NCI-H526 (cell line): ENCODE results near the gene FBXL13.
"Not testable (repeated sequence)": the region's sequence is repeated elsewhere in the genome, so short reads cannot be mapped to it uniquely, and the experiment has no call there.

Experiments
- DNase-seq, 2 experiments: peaks; one replicate each; lab custom pipeline; 2025; lab: John Stamatoyannopoulos, UW

The FBXL13 gene

DNA sequence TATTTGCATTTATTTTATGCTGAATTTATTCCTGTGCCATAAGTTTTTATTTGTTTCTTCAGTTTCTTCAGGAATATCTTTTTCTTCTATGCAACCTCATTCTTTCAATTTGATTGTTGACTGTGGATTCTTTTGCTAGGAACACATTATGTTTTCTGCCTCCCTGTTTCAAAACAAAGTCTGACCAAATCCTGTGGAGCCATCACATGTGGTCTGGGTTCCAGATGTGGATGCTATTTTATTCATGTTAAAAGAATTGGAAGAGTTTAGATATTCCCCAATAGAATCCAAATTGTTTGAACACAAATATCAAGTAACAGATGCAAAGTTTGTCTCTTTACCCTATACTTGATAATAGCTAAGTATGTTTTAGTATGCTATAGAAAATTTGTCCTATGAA lies 218.6 kb downstream of the FBXL13 start:
- DNase-seq: no peak

DNA sequence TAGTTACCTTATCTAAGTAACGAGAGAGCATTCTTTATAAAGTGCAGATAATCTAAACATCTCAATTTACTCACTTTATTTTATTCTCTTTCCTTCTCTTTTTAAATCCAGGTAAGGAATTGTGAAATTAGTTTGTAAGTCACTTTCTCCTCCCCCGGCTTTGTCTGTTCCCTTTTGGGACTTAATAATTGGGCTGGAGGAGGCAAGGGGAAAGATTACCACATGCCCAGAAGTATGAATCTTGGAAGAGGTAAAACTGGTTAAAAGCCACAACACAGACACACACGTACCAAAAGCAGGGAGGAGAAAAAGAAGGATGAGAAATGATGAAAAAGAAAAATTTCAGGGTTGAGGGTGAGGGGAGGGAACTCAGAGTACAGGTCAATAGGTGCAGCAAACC lies 225.1 kb downstream of the FBXL13 start:
- no peak for DNase-seq

DNA sequence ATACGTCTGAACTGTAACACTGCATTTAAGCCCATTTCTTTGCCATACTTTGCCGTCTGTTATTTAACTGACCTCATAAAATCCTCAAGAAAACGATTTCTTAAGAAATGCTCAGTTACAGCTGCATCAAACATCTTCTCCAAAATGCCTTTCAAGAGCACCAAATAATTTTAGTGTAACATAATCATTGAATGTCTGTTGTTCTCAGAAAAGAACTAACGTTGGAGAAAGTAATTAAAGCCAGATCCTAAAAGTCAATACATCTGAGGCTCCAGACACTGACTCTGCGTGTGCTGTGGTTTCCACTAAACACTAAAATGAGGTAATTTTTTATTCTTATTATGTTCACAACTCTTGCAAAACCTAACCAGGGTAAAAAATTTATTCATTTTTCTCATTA lies 225.5 kb downstream of the FBXL13 start:
- DNase-seq: no peak

DNA sequence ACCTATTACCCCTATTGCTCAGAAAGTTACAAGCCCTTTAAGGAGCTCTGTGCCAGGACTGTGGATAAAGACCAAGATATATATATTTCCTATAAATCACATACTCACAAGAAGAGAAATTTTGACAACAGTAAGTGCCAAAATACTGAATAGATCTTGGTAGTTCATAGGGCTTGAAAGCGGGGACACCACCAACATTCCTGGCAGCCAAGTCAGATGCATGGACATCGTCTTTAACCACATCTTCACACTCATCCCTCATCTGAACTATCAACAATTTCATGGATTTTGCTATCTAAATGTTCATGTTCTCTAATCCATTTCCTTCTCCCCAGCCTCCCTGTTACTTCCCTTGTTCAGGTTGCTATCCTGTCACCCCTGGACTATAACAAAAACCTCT lies 229.2 kb downstream of the FBXL13 start:
- DNase-seq: no peak

DNA sequence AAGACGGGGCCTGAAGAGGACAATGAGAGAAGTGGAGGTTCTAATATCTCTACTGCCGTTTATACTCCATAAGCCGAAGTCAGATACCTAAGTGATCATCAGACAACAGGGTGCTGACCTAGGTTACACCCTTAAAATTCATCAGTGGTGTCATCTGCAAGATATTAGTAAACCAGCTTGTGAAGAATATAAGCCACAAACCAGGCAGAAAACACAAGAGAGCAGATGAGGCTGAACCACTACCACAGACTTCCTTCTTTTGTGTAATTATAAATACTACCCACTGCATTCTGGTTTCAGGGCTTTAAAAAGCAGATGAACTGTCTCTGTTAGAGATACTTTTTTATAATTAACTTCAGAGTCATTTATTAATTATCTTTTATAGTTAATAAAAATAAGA lies 230.7 kb downstream of the FBXL13 start:
- DNase-seq: no peak

DNA sequence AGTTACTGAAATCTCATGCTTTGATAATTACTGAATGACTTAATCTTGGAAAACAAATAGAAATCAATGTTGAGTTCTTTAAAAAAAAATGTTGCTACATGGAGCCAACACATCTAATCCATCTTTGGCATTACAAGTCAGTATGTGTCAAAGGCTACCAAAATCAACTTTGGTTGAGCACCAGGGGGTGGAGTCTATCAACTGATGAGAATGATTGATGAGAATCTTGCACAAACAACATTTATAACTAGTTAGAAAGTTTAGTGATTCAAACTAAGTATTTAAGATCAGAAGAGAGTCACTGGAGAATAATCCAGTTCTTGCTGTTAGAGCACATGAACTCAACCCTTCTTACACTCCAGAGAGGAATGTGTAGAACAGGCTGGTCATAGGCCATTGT lies 232.3 kb downstream of the FBXL13 start:
- no peak for DNase-seq

- no peak for DNase-seq
Measured at GRCh38 chr7:102841290-102841689, 233.3 kb downstream of the FBXL13 start.

DNA sequence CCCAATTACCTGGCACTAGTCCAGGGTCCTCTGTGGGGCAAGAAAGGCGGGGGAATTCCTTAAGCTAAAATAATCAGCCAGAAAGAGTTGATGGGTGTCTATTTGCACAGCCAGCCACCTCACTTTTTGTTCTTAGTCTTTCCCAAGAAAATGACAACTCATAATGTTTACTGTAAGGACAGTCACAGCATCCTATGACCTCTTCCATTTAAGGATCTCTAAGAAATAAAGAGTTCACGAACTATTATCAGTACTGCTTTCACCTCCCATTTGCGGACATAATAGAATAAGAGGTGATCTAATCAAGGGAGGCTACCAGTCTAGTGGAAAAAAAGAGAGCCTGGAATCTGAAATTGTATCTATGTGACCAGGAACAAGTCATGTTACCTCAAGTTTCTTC lies 234.2 kb downstream of the FBXL13 start:
- DNase-seq: no peak

DNA sequence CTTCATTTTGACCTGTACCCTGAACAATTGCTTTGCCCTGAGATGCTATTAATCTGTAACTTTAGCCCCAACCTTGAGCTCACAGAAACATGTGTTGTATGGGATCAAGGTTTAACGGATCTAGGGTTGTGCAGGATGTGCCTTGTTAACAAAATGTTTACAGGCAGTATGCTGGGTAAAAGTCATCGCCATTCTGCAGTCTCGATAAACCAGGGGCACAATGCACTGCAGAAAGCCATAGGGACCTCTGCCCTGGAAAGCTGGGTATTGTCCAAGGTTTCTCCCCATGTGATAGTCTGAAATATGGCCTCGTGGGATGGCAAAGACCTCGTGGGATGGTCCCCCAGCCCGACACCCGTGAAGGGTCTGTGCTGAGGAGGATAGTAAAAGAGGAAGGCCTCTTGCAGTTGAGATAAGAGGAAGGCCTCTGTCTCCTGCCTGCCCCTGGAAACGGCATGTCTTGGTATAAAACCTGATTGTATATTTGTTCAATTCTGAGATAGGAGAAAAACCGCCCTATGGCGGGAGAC lies 236.0 kb downstream of the FBXL13 start:
- not testable (repeated sequence) for DNase-seq

- no peak for DNase-seq
Measured at GRCh38 chr7:102837802-102838201, 236.8 kb downstream of the FBXL13 start.

- no peak for DNase-seq
Measured at GRCh38 chr7:102836977-102837376, 237.6 kb downstream of the FBXL13 start.

DNA sequence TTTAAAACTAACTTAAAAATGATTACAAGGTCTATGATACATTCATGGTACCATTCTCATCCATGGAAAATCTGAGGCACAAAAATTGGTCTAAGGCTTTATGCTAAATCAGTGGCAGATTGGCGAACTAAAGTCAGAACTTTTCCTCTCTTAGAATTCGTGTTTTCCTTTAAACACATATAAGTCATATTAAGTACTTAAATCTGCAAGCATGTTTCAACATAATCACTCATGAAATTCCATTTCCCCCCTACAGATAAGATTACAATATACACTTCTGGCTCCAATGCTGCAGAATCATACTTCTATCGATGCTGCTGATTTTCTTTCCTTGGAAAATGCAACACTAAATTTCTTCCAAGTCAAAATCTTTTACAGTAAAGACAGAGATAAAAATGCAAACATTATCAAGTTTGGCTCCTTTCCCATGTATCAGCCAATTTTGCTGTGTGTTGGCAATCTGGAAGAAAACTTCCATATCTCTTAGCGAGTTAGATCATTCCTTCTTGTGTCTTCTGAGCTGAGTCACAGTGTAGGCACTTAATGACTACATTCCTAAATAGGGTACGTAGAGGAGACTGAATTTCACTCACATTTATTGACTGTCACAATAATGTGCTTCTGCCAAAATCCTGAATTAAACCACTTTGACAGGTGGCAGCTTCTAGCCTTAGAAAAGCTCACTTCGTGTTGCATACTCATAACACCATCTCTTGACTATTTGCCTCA lies 238.2 kb downstream of the FBXL13 start:
- DNase-seq: no peak

GRCh38 chr7:102834999-102835398 lies 239.6 kb downstream of the FBXL13 start:
- no peak for DNase-seq

- DNase-seq: no peak
Measured at GRCh38 chr7:102834466-102834865, 240.1 kb downstream of the FBXL13 start.

DNA sequence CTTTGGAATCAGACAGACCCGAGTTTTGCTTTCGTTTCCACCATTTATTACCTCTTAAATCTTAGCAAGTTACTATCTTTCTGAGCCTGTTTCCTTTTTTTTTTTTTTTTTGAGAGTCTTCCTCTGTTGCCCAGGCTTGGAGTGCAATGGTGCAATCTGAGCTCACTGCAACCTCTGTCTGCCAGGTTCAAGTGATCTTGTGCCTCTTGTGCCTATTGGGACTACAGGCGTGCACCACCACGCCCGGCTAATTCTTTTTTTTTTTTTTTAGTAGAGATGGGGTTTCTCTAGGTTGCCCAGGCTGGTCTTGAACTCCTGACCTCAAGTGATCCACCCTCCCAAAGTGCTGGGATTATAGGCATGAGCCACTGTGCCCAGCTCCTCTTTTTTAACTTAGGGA lies 241.3 kb downstream of the FBXL13 start:
- DNase-seq: no peak

GRCh38 chr7:102832674-102833073 lies 241.9 kb downstream of the FBXL13 start:
- DNase-seq: no peak

GRCh38 chr7:102830197-102830596 lies 244.4 kb downstream of the FBXL13 start:
- no peak for DNase-seq

DNA sequence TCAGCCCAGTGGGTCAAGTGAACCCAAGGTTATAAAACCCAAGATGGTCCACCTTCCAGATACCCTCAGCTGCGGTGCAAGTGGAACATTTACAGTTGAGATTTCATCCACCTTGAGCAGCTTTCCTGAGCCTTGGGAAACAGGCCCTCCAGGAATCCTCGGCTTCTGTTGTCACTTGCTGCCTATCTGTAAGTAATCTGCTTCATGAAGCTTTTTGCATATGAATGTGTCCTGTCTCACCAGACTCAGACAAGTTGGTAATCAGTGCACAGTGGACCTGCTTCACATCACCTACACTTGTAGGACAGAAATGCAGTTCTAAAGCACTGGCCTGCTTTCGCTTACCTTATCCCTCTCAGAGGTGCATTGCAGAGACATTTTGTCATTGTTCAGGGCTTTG lies 245.5 kb downstream of the FBXL13 start:
- no peak for DNase-seq

DNA sequence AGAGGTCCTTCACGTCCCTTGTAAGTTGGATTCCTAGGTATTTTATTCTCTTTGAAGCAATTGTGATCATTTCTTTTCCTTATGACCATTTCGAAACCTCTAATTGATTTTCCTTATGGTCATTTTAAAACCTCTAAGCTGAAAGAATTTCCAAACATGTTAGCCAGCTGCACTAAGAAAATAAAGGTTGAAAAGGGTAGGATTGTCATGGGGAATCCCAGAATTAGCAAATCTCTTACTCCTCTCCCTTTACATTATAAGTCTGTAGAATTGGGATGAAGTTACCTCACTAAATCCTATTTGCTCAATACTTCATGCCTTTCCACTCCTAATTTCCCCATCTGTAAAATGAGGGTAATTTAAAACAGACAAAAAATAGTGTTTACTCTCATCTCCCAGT lies 246.3 kb downstream of the FBXL13 start:
- DNase-seq: no peak

DNA sequence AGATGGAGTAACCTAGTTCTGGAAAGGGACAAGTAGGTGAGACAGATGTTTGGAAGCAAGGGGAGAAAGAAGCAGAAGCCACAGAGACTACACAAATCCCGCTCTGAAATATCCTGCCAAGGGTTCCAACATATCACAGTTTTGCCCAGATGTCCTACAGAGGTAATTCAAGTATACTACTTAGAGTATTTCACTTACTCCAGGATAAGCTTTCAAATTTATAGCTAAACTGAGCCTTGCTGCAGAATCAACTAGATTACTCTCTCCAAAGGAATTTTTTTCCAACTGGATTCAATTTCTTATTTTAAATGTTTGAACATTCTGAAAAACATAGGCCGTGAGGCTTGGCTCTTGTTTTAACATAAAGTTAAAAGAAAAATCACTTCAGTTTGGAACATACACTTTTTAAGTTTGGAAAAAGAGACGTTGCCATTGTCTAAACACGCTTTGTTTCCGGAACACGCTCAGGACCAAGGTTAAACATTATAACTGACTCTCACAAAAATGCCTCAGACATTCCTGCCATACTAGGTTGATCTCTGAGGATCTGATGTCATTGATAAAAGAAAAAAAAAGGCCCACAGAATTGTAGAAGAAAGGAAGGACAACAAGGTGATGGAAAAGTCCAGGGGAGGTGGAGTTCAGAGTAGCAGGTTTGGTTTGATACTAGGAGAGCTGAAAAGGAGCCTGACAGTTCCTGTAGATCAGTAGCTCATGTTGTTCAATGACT lies 251.0 kb downstream of the FBXL13 start:
- no peak for DNase-seq

DNA sequence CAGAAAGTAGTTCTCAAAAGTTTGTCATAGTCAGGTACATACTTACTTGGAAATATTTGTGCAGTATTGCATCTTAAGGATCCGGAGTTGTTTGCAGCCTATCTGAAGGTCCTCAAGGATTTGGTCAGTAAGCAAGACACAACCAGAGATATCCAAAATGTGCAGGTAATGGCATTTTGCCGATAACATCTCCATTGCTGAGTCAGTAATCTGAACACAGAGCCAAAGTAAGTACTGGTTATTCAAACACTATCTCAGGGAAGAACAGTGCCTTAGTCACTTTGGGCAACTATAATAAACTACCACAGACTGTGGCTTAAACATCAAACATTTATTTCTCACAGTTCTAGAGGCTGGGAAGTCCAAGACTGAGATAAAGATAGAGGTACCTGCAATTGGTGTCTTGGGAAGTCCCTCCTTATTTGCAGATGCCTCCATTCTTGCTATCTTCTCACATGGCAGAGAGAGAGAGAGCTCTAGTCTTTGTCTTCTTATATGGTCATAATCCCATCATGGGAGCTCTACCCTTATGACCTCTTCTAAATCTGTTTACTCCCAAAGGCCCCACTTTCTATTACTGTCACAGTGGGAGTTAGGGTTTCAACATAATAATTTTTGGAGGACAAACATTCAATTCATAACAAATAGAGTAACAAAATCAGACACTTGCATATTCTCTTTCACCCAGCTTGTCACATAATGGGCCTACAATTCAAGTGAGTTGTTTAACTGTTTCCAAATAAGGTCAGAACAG lies 252.4 kb downstream of the FBXL13 start:
- DNase-seq: no peak

DNA sequence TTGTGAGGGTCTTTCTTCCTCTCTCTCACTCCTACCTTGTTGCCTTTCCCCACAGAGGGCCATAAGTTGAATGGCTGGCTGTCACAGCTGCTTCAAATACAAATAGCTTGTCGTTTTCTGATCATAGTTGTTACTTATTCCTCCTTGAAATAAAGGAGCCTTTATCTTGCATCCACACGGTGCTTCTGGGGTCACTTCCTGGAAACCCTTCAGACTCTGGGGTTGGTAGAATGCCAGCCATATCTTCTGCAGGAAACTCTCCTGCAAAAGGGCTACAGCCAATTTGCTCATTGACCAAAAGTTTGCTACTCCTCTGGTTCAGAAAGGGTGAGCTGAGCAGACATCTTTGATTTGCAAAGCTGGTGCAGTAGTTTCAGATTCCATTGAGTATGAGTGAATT lies 255.4 kb downstream of the FBXL13 start:
- DNase-seq: no peak
